ENCODE measurements around the gene ZNF580.

Gene ZNF580

GRCh38 chr19:55636723-55637122 is 4.1 kb upstream of the ZNF580 start:
- TF ChIP-seq, protein P1, sequence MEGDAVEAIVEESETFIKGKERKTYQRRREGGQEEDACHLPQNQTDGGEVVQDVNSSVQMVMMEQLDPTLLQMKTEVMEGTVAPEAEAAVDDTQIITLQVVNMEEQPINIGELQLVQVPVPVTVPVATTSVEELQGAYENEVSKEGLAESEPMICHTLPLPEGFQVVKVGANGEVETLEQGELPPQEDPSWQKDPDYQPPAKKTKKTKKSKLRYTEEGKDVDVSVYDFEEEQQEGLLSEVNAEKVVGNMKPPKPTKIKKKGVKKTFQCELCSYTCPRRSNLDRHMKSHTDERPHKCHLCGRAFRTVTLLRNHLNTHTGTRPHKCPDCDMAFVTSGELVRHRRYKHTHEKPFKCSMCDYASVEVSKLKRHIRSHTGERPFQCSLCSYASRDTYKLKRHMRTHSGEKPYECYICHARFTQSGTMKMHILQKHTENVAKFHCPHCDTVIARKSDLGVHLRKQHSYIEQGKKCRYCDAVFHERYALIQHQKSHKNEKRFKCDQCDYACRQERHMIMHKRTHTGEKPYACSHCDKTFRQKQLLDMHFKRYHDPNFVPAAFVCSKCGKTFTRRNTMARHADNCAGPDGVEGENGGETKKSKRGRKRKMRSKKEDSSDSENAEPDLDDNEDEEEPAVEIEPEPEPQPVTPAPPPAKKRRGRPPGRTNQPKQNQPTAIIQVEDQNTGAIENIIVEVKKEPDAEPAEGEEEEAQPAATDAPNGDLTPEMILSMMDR (IDR thresholded peaks at IDR 0.05; ENCODE audit: low read depth, low read length) = no peak

DNA sequence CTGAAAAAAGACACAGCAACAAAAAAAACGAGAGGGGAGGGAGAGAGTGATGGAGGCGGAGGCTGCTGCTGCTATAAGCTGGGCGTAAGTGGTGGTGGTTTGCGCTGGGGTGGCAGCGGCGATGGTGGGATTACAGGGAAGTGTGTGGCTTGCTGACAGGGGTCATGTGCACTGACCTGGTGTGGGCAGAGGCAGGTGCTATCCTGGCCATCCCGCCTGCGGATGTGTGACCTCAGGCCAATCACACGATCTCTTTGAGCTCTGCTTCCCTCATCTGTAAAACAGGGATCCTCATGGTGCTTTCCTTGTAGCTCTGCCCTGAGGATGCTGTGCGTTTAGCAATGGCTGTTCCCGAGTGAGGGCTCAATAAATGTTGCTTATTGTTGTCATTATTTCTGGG is 3.3 kb upstream of the ZNF580 start:
- H3K4me3 ChIP-seq (ENCODE audit: low read depth, low read length) = no peak overlapping the region
- TF ChIP-seq, protein P1 (IDR thresholded peaks at IDR 0.05; ENCODE audit: low read depth, low read length) = no peak

More at GRCh38 chr19:55636723-55637122, 4.1 kb upstream of the ZNF580 start:
- no peak overlapping the region for H3K4me3 ChIP-seq (ENCODE audit: low read depth, low read length)

GRCh38 chr19:55638864-55639359 is 1.9 kb upstream of the ZNF580 start:
- H3K4me3 ChIP-seq (ENCODE audit: low read depth, low read length) = no peak overlapping the region
- TF ChIP-seq, protein P1 (IDR thresholded peaks at IDR 0.05; ENCODE audit: low read depth, low read length) = peak; percentile 44

DNA sequence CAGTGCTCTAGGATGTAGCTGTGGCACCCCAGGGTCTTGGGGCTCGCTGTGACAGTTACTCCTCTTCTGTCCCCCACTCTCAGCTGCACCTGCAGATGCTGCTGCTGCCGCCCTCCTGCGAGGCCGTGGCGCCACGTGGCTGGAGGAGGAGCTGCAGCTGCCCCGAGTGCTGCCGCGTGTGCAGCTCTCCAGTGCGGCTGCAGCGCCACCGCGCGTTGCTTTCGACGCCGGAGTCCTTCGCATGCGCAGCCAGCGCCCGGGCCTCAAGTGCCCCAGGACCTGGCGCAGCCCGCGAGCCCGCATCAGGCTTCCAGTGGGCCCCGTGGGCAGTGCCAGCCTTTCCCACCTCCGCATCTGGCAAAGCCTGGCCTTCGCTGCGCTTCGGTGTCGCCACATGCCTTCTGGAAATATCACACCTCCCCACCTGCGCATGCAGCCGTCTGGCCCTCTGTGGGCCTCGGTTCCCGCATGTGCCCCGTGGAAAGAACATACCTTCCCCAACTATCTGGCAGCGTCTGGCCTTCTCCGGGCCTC is 692 bp upstream of the ZNF580 start:
- peak overlapping the region; percentile 83 for H3K4me3 ChIP-seq (ENCODE audit: low read depth, low read length)
- TF ChIP-seq, protein P1 (IDR thresholded peaks at IDR 0.05; ENCODE audit: low read depth, low read length) = no peak

DNA sequence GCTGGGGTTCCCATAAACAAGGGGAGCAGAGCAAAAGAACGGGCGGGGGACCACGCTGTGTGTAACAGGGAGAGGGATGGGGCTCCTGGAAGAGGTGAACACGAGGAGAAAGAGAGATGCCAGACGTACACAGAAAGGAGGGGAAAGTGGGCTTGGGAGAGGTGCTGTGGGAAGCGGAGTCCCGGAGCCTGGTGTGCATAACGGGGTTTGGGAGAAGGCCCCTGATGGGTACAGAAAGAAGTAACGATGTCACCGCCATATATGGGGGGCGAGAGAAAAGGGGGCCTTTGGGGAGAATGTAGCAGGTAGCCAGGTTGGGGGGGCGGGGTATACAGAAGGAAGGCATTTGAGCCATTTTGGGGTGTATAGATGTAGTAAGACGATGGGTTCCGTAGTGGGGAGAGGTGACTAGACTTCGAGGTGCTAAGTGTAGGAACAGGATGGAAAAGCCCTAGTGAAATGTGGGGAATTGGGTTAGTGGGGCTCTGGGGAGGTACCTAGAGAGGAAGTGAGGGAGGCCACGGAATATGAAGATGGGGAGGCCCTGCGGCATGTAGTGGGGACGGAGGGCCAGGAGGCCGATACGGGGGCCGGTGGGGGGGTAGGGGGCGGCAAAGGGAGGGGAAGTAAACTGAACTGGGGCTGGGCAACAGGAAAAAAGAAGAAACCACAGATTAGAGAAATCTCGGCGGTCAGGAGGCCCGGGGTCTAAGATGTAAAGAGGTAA is 787 bp downstream of the ZNF580 start:
- TF ChIP-seq, protein P1 (IDR thresholded peaks at IDR 0.05; ENCODE audit: low read depth, low read length) = no peak
- H3K4me3 ChIP-seq (ENCODE audit: low read depth, low read length) = peak overlapping the region; percentile 83

- peak overlapping the region; percentile 83 for H3K4me3 ChIP-seq (ENCODE audit: low read depth, low read length)
- TF ChIP-seq, protein P1 (IDR thresholded peaks at IDR 0.05; ENCODE audit: low read depth, low read length) = no peak
Observed at GRCh38 chr19:55642153-55643002, 1.6 kb downstream of the ZNF580 start.
